Activated CD4-positive, alpha-beta memory T cell treated with anti-CD3 and anti-CD28 coated beads for 36 hours (primary cell): Measurements from ENCODE around the gene CEP112. TPM values are rescaled to one million over a fixed set of nuclear protein-coding genes. Genes with fewer than 3 reads are reported as not detected.
A peak's percentile ranks its signal among the peaks of the same experiment; 100 is the strongest.

Source experiments
- CTCF ChIA-PET: fragments of 350-600 bp; sonication (Branson Sonifier 250); formaldehyde crosslinking; loops from one replicate; lab custom pipeline; 2021; ENCODE audit warnings: antibody characterized with exemption, inconsistent platforms; lab: Charles Lee
- POLR2A ChIA-PET: fragments of 350-600 bp; sonication (Branson Sonifier 250); formaldehyde crosslinking; loops from one replicate; lab custom pipeline; 2021; ENCODE audit warnings: antibody characterized with exemption; lab: Charles Lee
- DNase-seq: peaks from one replicate; pipeline ENCODE4 v3.0.0-alpha.2; 2020
- H3K27ac Mint-ChIP-seq: one replicate; pipeline ENCODE4 v1.8.0; 2021; ENCODE audit warnings: mixed read lengths
- H3K27me3 Mint-ChIP-seq: one replicate; pipeline ENCODE4 v1.8.0; 2021; ENCODE audit warnings: mixed read lengths
- H3K36me3 Mint-ChIP-seq: one replicate; pipeline ENCODE4 v1.8.0; 2021; ENCODE audit warnings: mixed read lengths
- H3K4me1 Mint-ChIP-seq: one replicate; pipeline ENCODE4 v1.8.0; 2021; ENCODE audit warnings: low read depth, mixed read lengths
- H3K4me3 Mint-ChIP-seq: one replicate; pipeline ENCODE4 v1.8.0; 2021; ENCODE audit warnings: mild to moderate bottlenecking, mixed read lengths
- H3K9me3 Mint-ChIP-seq: one replicate; pipeline ENCODE4 v1.8.0; 2021; ENCODE audit warnings: mixed read lengths
- intact Hi-C: fragments of 100-400 bp; cut with micrococcal nuclease; formaldehyde crosslinking; loops from one replicate; pipeline ENCODE4 v1.15.1; 2023
- total RNA-seq, 2 experiments: library from RNA; stranded (reverse); gene quantifications; one replicate each; pipeline ENCODE4 v1.2.3, GENCODE V29; 2021

Gene CEP112
- total RNA-seq, 2 experiments from 2014 or later, result 3.3 to 3.7 TPM

DNA sequence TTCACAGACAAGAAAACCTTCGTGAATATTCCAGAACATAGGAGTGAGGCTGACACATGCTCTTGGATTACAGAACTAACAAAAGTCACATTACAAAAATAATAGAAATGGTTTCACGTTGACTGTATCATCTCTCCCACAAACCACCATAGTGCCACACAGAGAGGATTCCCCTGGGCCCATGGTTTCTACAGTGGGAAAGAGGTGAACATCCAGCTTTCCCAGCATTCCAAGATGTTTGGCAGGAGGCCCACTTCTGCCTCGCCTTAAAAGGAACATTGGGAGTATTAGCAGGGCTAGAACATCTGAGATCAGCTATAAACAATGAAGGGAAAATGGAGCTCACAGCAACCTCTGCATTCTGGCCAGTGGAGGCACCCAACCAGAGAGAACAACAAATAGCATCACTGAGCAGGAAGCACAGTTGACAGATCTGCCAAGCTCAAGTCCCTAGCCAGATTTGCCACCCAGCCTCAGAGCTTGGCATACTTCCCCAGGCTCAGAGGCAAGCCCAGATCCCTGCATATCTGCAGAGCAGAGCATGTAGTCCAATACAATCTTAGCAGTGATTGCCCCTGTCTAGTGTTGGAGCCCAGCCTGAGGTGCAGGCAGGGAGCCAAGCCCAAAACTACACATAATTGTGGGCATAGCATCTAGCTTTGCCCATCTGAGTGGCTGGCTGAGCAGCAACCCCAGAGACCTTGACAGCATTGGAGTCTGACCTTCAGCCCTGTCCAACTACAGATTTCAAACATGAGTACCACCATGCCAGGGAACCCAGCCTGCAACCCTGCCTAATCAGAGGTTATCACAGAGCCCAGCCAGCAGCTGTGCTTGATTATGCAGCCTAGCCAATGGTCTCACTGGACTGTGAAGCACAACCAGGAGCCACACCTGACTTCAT lies 260.4 kb downstream of the CEP112 start:
- POLR2A ChIA-PET, result interaction anchor here (0.5 kb wide), 1 partner anchor 829 kb away, joined by 6 read pairs; no protein-coding TSS in a partner anchor
- no peaks in the 10 kb centered on the region for H3K4me1 Mint-ChIP-seq
- intact Hi-C loops, result no loop called here
- peaks cover 11% of the 10 kb centered on the region for H3K9me3 Mint-ChIP-seq
- peaks cover 9% of the 10 kb centered on the region for H3K36me3 Mint-ChIP-seq
- no peak overlapping the region for H3K4me3 Mint-ChIP-seq
- DNase-seq, result no peak
- peaks cover 3% of the 10 kb centered on the region for H3K27me3 Mint-ChIP-seq
- CTCF ChIA-PET, result no interaction called here
- no peak overlapping the region for H3K27ac Mint-ChIP-seq

GRCh38 chr17:65930140-65930730 lies 261.7 kb downstream of the CEP112 start:
- no peaks in the 10 kb centered on the region for H3K4me1 Mint-ChIP-seq
- CTCF ChIA-PET, result no interaction called here

DNA sequence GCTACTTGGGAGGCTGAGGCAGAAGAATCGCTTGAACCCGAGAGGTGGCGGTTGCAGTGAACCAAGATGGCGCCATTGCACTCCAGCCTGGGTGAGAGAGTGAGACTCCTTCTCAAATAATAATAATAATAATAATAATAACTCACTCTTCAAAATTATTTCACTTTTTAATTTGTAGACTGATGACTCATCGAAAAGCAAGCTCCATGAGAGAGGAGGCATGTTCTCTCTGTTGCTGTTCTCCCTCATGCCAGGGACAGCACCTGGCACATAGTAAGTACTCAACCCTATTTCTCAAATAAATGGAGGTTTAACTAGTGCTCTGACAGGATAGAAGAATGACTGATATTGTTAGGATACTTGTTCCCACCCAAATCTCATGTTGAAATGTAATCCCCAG lies 265.3 kb downstream of the CEP112 start:
- Mint-ChIP-seq H3K27me3 (peaks cover 2% of the 10 kb centered on the region), H3K9me3 (no peaks in the 10 kb centered on the region), H3K4me1 (no peaks in the 10 kb centered on the region), H3K27ac (no peak overlapping the region), H3K36me3 (peaks cover 5% of the 10 kb centered on the region), H3K4me3 (no peak overlapping the region)
- ChIA-PET POLR2A (no interaction called here), CTCF (no interaction called here)
- intact Hi-C loops, result no loop called here
- no peak for DNase-seq

More at GRCh38 chr17:65930140-65930730, 261.7 kb downstream of the CEP112 start:
- intact Hi-C loops, result no loop called here
- H3K27me3 Mint-ChIP-seq, result peaks cover 3% of the 10 kb centered on the region
- H3K27ac Mint-ChIP-seq, result no peak overlapping the region
- H3K4me3 Mint-ChIP-seq, result no peak overlapping the region
- peaks cover 11% of the 10 kb centered on the region for H3K9me3 Mint-ChIP-seq
- no peak for DNase-seq
- peaks cover 9% of the 10 kb centered on the region for H3K36me3 Mint-ChIP-seq
- POLR2A ChIA-PET, result no interaction called here

DNA sequence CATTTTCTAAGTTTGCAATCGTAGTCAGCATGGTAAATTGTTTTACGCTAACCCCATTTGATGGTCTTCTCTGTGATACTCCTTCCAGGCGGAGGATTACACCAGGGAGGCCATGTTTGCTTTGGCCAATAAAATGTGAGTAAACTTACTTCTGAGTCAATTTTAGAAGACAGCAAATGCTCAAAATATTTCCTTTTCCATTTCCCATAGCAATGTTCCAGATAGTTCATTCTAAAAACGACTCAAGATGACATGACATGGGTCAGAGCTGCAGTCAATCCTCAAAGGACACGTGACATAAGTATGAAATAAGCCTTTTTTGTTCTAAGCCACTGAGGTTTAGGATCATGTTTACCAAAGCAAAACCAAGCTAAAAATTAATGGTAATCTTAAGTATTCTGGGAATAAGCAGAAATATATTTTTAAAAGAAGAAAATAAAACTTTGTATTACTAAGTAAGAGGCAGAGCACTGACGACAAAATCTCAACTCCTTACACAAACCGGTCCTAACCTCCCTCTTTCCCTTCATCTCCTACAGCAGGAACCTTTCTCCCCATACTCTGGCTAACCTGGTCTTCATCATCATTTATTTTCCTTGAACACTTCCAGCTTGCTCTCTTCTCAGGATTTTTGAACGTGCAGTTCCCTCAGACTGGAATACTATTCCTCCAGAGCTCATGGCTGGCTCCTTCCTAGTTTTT lies 266.2 kb downstream of the CEP112 start:
- ChIA-PET POLR2A (no interaction called here), CTCF (no interaction called here)
- DNase-seq, result no peak
- no peak overlapping the region for H3K27ac Mint-ChIP-seq
- intact Hi-C loops, result no loop called here
- peaks cover 5% of the 10 kb centered on the region for H3K4me1 Mint-ChIP-seq
- no peak overlapping the region for H3K4me3 Mint-ChIP-seq
- peaks cover 2% of the 10 kb centered on the region for H3K27me3 Mint-ChIP-seq
- H3K36me3 Mint-ChIP-seq, result peaks cover 5% of the 10 kb centered on the region
- no peaks in the 10 kb centered on the region for H3K9me3 Mint-ChIP-seq

DNA sequence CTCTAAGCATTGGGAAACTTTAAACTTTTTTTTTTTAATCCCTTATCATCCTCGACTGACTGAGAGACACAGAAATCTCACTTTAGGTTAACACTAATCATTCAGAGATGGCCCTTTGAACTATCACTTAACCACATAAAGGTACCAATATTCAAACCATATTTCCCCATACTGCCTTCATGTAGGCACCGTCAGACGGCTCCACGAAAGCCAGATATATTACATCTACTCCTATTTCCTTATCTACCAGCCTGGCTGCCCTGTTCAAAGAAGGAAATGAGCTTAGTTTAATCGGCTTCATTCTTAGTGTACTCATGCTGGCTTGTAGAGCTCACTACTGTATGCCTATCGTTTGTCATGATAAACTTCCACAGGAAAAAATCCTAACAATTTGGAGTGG lies 270.9 kb downstream of the CEP112 start:
- H3K36me3 Mint-ChIP-seq, result no peaks in the 10 kb centered on the region
- ChIA-PET POLR2A (no interaction called here), CTCF (no interaction called here)
- intact Hi-C loops, result no loop called here
- DNase-seq, result no peak
- H3K4me1 Mint-ChIP-seq, result peaks cover 7% of the 10 kb centered on the region
- H3K27me3 Mint-ChIP-seq, result no peaks in the 10 kb centered on the region
- H3K27ac Mint-ChIP-seq, result no peak overlapping the region
- H3K9me3 Mint-ChIP-seq, result no peaks in the 10 kb centered on the region
- H3K4me3 Mint-ChIP-seq, result no peak overlapping the region

DNA sequence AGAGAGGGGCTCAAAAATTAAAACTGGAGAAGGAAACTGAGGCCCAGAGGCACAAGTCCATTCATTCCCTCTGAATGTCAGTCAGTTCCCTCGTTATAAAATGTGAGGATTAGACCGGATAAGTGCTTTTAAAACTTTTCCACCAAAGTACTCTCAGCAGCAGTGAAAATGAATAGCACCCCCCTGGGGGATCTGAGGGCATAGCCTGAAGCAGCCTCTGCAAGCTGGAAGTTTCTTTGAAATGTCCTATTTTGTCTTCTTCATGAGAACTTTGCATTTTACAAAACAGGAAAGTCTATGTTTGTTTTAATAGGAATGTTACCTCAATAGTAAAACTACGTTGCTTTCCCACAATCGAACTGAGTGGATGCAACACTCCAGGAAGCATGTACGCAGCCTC lies 273.0 kb downstream of the CEP112 start:
- H3K36me3 Mint-ChIP-seq, result no peaks in the 10 kb centered on the region
- POLR2A ChIA-PET, result no interaction called here
- H3K4me3 Mint-ChIP-seq, result no peak overlapping the region
- peaks cover 23% of the 10 kb centered on the region for H3K4me1 Mint-ChIP-seq
- CTCF ChIA-PET, result no interaction called here
- H3K27ac Mint-ChIP-seq, result no peak overlapping the region
- no peaks in the 10 kb centered on the region for H3K27me3 Mint-ChIP-seq
- intact Hi-C loops, result loop anchor here (10.0 kb wide), 1 partner anchor 264 kb away; no protein-coding TSS in a partner anchor
- no peak for DNase-seq
- peaks cover 2% of the 10 kb centered on the region for H3K9me3 Mint-ChIP-seq

DNA sequence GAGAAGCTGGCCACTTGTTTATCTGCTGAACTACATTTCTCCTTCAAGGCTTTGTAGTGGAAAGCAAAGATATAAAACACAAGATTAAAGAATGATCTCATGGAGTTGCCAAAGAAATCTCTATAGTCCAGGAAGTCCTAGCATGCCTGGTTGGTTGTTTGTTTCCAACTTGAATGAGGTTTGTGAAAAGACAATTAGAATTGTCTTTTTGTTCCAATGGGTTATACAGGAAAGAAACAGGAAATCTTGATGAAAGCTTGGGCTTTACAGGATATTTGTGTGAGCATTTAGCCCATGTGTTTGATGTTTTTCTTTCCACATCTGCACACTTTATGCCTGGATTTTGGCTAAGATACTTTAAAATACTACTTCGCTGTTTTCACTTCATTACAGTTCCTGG lies 273.4 kb downstream of the CEP112 start:
- no peak overlapping the region for H3K27ac Mint-ChIP-seq
- no peak for DNase-seq
- H3K4me3 Mint-ChIP-seq, result no peak overlapping the region
- H3K4me1 Mint-ChIP-seq, result peaks cover 23% of the 10 kb centered on the region
- ChIA-PET CTCF (no interaction called here), POLR2A (no interaction called here)
- intact Hi-C loops, result loop anchor here (10.0 kb wide), 1 partner anchor 264 kb away; no protein-coding TSS in a partner anchor
- H3K27me3 Mint-ChIP-seq, result no peaks in the 10 kb centered on the region
- H3K36me3 Mint-ChIP-seq, result no peaks in the 10 kb centered on the region
- H3K9me3 Mint-ChIP-seq, result peaks cover 2% of the 10 kb centered on the region

- Mint-ChIP-seq H3K27me3 (no peaks in the 10 kb centered on the region), H3K36me3 (no peaks in the 10 kb centered on the region)
Observed at GRCh38 chr17:65917560-65917959, 274.4 kb downstream of the CEP112 start.

GRCh38 chr17:65916425-65916824 lies 275.5 kb downstream of the CEP112 start:
- Mint-ChIP-seq H3K4me1 (peaks cover 23% of the 10 kb centered on the region), H3K9me3 (peaks cover 8% of the 10 kb centered on the region), H3K36me3 (no peaks in the 10 kb centered on the region), H3K27me3 (no peaks in the 10 kb centered on the region), H3K27ac (no peak overlapping the region), H3K4me3 (no peak overlapping the region)
- no peak for DNase-seq
- intact Hi-C loops, result loop anchor here (10.0 kb wide), 1 partner anchor 262 kb away; no protein-coding TSS in a partner anchor
- POLR2A ChIA-PET, result no interaction called here
- CTCF ChIA-PET, result no interaction called here

More at GRCh38 chr17:65917560-65917959, 274.4 kb downstream of the CEP112 start:
- POLR2A ChIA-PET, result no interaction called here
- Mint-ChIP-seq H3K4me3 (no peak overlapping the region), H3K9me3 (peaks cover 2% of the 10 kb centered on the region), H3K27ac (no peak overlapping the region), H3K4me1 (peaks cover 23% of the 10 kb centered on the region)
- intact Hi-C loops, result loop anchor here (10.0 kb wide), 1 partner anchor 263 kb away; no protein-coding TSS in a partner anchor
- DNase-seq, result no peak
- CTCF ChIA-PET, result no interaction called here

DNA sequence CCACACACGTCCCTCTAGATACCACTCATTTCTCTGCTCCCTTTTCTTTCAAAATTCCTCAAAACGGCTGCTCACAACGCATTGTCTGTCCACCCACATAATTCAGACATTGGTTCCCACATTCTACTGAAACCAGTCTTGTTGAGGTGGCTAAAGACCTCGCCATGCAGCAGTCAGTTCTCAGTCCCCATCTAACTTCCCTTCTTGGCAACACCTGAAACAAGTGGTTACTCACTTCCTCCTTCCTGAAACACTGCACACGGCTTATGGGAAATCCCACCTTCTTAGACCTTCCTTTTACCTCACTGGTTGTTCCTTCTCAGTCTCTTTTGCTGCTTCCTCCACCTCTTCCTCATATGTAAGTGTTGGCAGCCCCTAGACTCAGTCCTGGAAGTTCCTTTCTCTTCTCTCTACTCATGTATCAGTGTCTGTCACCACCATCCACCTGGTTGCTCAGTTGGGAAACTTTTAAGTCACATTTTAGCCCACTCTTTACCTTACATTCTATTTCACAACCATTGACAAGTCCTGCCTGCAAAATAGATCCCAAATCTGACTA lies 277.1 kb downstream of the CEP112 start:
- POLR2A ChIA-PET, result no interaction called here
- peak overlapping the region; percentile 61 for H3K27ac Mint-ChIP-seq
- CTCF ChIA-PET, result no interaction called here
- no peaks in the 10 kb centered on the region for H3K27me3 Mint-ChIP-seq
- H3K36me3 Mint-ChIP-seq, result peaks cover 8% of the 10 kb centered on the region
- intact Hi-C loops, result loop anchor here (10.0 kb wide), 1 partner anchor 260 kb away; no protein-coding TSS in a partner anchor
- DNase-seq, result peak; percentile 49
- peaks cover 20% of the 10 kb centered on the region for H3K9me3 Mint-ChIP-seq
- peaks cover 16% of the 10 kb centered on the region for H3K4me1 Mint-ChIP-seq
- H3K4me3 Mint-ChIP-seq, result no peak overlapping the region

GRCh38 chr17:65913326-65913850 lies 278.5 kb downstream of the CEP112 start:
- Mint-ChIP-seq H3K4me1 (peaks cover 16% of the 10 kb centered on the region), H3K4me3 (no peak overlapping the region), H3K27ac (no peak overlapping the region), H3K9me3 (peaks cover 27% of the 10 kb centered on the region), H3K27me3 (no peaks in the 10 kb centered on the region), H3K36me3 (peaks cover 8% of the 10 kb centered on the region)
- intact Hi-C loops, result loop anchor here (10.0 kb wide), 1 partner anchor 259 kb away; no protein-coding TSS in a partner anchor
- DNase-seq, result no peak
- CTCF ChIA-PET, result no interaction called here
- POLR2A ChIA-PET, result no interaction called here
